Stimulated activated CD8-positive, alpha-beta memory T cell treated with anti-CD3 and anti-CD28 coated beads, Interleukin-12 subunit alpha, Interleukin-12 subunit beta, amount 100 ng/mL, for 24 hours (primary cell): ENCODE data around the gene GOLGA8T.
"Not testable (repeated sequence)": the region's sequence is repeated elsewhere in the genome, so short reads cannot be mapped to it uniquely, and the experiment has no call there.

ENCODE experiments used
- DNase-seq: peaks from one replicate; pipeline ENCODE4 v3.0.0-alpha.2; 2020; ENCODE audit errors: extremely low read depth

GOLGA8T gene, protein sequence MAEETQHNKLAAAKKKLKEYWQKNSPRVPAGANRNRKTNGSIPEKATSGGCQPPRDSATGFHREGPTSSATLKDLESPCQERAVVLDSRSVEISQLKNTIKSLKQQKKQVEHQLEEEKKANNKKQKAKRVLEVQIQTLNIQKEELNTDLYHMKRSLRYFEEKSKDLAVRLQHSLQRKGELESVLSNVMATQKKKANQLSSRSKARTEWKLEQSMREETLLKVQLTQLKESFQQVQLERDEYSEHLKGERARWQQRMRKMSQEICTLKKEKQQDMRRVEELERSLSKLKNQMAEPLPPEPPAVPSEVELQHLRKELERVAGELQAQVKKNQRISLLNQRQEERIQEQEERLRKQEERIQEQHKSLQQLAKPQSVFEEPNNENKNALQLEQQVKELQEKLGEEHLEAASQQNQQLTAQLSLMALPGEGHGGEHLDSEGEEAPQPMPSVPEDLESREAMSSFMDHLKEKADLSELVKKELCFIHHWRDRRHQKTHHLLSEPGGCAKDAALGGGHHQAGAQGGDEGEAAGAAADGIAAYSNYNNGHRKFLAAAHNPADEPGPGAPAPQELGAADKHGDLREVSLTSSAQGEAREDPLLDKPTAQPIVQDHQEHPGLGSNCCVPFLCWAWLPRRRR

DNA sequence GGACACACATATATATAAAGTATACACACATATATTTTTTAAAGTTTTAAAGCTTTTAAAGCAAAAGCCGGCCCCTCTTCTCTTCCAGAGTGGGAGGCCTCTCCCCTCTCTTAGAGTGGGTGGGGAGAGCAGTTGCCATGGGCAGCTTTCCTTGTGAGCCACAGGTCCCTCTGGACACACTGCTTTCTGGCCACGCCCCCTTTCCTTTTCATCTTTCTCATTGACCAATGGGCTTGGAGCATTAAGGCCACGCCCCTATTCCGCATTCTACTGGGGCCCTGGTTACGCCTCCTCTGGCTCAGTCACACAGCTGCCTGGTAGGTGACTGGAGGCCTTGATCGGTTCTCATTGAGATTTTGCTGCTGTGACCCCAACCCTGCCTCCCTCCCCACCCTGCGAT lies at the start of gene GOLGA8T:
TSS of gene GOLGA8T (plus strand) at position 301 of the 400 bp plus-strand sequence. CDS start at position 399, 98 bp downstream.
- DNase-seq, result not testable (repeated sequence)

DNA sequence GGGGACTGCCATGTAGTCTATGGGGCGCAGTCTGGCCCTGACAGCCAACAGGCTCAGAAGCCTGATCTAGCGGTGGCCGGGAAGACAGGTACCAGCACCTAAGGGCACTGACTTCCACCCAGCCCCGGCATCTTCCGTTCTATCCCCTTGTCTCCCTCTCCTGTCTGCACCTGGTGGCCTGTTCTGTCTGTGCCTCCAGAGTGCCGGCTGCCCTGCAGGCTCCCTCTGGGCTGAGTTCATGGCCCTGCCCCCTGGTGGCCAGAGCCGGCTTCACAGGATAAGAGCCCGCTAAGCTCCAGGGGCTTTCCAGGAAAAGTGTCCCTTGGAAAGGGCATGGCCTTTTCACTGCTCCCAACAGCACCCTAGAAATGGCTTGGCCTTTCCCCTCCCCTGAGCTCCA lies 37.0 kb upstream of the GOLGA8T start:
- not testable (repeated sequence) for DNase-seq

DNA sequence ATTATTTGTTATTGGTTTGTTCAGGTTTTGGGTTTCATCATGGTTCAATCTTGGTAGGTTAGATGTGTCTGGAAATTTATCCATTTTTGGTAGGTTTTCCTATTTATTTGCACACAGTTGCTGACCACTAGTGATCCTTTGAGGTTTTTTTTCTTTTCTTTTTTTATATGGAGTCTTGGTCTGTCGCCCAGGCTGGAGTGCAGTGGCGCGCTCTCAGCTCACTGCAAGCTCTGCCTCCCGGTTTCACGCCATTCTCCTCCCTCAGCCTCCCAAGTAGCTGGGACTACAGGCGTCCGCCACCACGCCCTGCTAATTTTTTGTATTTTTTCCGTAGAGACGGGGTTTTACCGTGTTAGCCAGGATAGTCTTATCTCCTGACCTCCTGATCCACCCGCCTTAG lies 32.0 kb upstream of the GOLGA8T start:
- DNase-seq, result not testable (repeated sequence)

DNA sequence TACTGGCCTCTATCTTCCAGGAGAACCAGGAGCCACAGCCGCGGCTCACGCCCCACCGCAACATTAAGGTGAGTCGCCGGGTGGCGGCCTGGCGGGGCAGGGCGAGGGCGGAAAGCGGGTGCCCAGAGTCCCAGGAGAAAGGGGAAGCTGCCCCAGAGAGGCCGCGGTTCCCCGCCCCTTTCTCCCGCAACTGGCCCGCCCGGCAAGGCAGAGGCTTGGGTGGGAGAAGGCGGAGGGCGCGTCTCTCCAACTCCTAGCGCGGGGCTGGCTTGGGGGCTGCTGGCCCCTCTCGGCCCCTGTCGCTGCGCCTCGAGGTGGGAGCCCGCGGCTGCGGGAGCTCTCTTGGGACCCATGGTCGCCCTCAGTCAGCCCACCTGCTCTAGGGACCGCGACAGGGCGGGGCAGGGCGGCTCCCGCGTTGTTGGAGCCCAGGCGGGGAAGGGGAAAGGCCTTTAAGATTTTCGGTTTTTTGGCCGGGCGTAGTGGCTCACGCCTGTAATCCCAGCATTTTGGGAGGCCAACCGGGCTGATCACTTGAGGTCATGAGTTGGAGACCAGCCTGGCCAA lies 30.8 kb upstream of the GOLGA8T start:
- not testable (repeated sequence) for DNase-seq

DNA sequence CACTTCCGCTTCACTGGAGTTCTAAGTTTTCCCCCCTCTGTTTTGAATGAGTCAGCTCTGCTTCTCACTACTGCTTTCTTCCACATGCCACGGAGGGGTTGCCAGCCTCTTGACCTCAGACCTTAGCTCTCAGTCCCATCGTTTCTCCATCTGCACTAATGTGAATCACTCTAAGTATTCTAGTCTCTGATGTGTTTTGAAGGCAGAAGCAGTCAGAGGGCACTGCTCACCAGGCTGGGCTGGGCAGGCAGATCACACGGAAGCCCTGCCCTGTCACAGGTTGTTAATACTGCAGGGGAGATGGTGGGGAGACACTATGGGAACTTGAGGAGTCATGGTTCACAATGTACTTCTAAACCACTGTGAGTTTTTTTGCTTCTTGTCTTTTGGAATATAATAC lies 24.3 kb upstream of the GOLGA8T start:
- DNase-seq, result not testable (repeated sequence)

DNA sequence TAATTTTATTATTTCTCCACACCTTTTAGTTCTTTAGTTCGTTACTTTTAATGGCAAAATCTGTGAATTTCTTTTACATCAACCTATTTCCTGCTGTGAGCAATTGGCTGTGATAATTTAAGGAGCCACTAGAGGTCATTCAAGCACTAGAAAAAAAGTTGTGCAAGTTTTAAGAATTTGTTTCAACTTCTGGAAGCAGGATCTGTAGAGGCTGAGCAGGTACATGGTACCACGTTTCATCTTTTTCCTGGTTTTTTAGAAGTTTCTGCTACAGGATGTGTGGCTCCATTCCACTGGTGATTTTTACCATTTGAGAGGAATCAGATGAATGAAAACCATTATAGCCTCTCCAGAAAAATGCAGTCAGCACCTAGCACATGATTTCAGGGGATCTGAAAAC lies 4.8 kb upstream of the GOLGA8T start:
- not testable (repeated sequence) for DNase-seq

DNA sequence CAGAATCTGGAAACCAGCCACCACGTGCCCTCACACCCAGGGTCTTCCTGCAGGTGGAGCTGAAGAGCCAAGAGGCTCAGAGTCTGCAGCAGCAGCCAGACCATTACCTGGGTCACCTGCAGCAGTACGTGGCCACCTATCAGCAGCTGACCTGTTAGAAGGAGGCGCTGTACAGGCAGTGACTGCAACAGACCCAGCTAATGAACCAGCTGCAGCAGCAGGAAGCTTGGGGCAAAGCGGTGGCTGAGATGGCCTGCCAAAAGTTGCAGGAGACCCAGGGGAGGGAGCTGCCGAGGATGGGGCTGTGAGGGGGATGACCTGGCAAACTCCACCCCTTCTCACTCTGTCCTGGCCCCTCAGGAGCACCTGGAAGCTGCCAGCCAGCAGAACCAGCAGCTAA lies 8.4 kb downstream of the GOLGA8T start:
- DNase-seq, result not testable (repeated sequence)

DNA sequence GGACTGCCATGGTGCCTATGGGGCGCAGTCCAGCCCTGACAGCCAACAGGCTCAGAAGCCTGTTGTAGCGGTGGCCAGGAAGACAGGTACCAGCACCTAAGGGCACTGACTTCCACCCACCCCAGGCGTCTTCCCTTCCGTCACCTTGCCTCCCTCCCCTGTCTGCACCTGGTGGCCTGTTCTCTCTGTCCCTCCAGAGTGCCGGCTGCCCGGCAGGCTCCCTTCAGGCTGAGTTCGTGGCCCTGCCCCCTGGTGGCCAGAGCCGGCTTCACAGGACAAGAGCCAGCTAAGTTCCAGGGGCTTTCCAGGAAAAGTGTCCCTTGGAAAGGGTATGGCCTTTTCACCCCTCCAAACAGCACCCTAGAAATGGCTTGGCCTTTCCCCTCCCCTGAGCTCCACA lies 15.0 kb downstream of the GOLGA8T start:
- DNase-seq, result not testable (repeated sequence)

DNA sequence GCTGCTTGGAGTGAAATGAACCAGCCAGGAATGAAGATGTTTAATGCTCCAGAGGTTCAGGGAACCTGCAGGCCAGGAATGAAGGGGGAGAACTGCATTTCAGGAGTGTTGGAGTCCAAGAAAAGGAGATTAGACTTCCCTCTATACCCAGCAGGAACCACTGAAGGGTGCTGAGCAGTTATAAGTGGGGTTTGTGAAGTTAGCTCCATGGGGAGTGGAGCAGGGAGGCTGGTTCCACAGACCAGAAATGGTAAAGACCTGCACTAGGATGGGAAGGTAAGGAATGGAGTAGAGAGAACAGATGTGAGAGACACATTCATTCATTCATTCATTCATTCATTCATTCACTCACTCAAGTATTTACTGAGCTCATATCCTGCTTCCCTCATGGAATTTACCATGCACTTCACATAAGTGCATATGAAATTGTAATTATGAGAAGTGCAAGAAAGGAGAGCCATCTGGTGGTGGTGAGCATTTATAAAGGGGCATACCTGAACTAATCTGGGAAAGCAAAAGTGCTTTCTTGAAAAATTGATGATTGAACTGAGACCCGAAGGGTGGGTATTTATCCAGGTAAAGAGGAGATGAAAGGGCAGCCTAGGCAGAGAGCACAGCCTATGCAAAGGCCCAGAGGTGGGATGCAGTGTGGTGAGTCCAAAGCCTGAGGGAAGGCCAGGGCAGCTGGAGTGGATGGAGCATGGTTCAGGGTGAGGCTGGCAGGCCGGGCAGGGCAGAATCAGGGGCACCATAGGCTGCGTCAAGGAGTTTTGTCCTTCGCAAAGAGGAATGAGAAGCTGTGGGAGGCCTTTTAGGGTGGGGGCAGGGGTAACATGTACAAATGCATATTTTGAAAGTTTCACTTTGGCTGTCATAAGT lies 27.9 kb downstream of the GOLGA8T start:
- DNase-seq, result not testable (repeated sequence)

DNA sequence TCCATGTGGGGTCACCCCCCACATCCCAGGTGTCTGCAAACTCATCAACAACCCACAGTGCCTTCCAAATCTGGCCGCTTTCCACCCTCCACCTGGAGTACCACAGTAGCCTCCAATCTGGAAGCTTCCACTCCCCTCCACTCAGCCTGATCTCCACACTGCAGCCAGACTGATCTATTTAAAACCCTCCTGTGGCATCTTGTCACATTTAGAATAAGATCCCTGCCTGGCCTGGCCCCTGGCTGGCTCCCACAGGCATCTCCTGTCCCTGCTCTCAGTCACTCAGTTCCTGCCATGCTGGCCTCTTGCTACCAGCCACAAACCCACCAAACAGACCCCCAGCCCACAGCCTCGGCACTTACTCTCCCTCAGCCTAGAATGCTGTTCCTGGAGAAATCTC lies 28.9 kb downstream of the GOLGA8T start:
- not testable (repeated sequence) for DNase-seq

DNA sequence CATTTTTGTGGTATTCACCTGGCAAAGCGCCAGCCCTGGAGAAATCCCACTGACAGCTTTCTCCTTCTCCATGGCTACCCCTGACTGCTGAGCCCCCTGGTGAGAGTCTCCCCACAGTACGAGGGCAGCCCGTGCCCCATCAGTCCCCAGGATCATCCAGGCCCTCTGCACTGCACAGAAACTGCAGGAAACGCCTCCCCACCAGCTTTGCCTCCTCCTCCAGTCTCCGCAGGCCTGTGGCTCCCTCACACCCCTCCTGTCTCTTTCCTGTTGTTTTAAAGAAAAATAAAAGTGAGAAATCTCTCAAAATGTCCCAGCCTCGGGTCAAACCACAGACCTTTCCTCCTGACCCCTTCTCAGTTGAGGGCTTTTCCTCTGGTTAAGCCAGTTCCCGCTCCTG lies 29.4 kb downstream of the GOLGA8T start:
- DNase-seq, result not testable (repeated sequence)

DNA sequence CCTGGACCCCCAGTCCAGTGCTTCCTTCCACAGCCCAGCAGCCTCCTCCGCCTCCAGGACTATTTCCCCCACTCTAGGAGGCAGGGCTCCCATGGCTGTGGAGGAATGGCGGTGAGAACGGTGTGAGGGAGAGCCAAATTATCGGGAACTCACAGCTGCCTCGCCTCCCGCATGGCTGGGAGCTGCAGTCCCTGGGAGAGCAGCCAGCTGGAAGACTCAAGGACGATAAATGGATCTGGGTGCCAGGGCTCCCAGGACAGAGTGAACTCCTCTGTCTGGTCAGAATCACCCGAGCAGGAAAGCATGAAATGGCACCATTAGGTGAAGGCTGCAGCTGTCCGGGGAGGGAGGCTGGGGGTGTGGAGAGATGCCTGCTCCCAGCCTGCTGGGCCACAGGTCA lies 32.6 kb downstream of the GOLGA8T start:
- not testable (repeated sequence) for DNase-seq

DNA sequence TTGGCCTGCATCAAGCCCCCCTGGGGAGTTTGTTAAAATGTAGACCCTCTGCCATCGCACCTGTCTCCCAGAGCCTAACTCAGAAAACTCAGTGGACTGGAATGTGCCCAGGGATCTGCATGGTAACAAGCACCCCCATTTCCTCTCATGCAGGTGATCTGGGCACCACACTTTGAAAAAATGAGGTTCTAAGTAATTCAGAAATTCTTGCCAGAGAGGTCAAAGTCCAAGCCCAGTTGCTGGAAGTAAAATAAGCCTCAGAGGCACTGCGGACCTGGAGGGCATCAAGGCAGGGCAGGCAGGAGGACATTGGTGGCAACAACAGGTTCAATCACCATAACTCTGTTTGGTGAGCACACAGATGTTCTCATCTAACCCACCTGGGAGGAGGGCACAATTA lies 33.0 kb downstream of the GOLGA8T start:
- not testable (repeated sequence) for DNase-seq

DNA sequence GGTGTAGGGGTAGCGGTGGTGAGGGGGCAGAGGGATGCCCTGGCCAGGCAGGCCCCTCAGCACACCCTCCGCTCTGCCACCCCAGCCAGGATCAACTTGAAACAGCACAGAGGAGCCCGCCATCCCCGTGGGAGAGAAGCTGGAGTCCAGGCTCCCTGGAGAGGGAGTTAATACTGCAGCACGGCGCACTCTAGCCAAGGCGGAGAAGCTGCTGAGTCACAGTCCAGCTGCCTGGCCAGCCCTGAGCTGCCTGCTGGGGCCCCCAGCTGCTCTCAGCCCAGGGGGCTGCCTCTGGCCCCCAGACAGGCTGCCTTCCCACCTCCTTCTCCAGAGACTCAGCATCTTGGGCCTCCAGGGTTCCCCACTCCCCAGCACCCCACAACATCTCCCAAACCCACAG lies 36.6 kb downstream of the GOLGA8T start:
- DNase-seq, result not testable (repeated sequence)

DNA sequence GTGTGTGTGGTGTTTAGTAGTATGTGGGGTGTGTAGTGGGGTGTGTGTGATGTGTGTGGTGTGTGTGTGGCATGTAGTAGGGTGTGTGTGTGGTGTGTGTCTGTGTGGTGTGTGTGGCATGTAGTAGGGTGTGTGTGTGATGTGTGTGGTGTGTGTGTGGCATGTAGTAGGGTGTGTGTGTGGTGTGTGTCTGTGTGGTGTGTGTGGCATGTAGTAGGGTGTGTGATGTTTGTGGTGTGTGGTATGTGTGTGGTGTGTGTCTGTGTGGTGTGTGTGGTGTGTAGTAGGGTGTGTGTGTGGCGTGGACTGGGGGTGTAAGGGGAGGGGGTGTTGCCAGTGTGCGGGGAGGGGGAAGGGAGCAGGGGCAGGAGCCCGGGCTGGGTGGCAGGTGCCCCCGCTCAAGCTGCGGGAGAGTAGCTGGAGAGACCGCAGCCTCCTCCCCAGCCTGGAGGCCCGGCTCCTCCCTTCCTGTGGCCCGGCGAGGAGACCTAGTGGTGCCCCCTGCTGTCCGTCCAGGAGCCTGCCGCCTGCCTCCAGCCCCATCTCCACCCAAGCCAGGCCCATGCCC lies 38.3 kb downstream of the GOLGA8T start:
- DNase-seq, result not testable (repeated sequence)

DNA sequence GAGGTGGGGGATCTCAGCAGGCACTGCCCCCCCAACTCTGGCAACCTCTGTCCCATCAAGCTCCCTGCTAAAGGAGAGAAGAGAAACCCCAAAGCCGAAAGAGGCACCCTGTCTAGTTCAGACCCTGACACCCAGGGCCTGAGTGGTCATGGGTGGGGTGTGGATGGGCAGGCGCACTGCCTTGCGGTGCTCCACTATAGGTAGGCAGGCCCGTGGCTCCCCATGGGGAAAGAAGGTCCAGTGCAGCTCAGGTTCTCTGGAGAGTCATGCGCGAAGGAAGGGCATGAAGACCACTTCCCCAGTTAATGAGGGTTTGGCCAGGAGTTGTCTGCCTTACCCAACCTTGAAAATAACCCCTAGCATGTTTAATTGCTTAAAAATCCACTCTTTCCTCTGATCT lies 40.4 kb downstream of the GOLGA8T start:
- DNase-seq, result not testable (repeated sequence)

DNA sequence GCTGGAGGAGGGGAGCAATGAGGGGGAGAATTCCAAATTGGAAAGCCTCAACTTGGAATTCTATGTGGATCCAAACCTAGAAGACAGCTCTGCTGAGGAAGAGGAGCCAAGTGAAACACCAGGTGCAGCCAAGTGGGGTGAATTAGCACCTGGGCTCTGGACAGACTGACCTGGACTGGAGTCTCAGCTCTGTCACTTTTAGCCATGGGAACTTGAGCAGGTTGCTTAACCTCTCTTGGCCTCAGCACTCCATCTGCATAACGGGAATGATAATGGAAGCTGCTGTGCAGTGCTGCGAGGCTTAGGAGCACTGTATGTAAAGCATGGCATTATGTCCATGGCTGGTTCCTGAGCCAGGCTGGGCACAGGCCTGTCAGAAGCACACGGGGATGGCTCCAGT lies 41.8 kb downstream of the GOLGA8T start:
- DNase-seq, result not testable (repeated sequence)

DNA sequence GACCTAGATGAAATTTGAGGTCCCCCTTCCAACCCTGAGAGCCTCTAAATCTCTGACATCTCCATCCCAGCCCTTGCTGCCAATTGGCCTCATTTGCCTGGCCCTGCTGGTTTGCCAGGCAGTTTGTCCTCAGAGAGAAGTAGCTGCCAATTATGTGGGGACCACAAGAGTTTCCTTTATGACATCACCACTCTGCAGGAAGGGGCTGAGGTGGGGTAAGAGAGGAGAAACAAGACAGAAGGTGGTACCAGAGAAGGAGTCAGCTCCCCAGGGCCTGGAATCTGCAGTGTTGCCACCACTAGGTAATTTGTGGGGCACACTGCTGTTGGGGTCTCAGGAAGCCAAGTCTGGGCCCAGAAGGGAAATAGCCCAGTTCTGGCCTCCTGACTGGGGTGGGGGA lies 45.0 kb downstream of the GOLGA8T start:
- not testable (repeated sequence) for DNase-seq

DNA sequence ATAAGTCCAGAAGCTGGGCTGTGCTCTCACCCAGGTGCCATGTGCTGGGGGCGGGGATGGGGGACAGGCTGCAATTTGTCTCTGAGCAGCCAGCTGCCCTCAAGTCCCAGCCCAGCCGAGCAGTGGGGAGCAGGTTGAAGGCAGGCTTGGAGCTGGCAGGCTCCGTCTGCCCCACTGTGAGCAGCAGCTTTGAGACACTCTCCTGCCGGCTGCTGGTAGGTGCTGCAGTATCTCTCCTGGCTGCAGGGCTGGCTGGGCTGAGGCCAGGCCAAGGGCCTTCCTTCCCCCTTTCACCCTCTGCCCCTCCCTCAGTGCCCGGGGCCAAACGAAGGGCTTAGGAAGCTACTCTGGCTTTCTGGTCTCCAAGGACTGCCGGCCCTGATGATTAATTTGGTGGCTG lies 50.6 kb downstream of the GOLGA8T start:
- not testable (repeated sequence) for DNase-seq

DNA sequence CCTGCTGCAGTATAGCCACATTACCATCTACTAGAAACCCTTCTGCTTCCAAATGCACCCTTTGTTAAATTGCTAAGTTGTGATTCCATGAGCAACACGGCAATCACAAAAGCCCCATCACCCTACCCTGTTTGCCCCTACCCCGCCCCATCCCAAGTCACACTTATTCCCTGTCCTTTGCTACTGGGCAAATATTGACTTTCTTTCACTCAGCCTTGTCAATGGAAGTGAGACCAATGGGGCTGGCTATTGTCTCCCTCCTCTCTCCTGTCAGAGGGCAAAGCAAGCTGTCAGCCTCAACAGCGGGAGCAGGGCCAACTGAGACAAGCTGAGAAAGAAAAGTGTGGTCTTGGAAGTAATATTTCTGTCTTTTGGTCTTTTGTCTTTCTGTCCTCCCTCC lies 52.6 kb downstream of the GOLGA8T start:
- not testable (repeated sequence) for DNase-seq

DNA sequence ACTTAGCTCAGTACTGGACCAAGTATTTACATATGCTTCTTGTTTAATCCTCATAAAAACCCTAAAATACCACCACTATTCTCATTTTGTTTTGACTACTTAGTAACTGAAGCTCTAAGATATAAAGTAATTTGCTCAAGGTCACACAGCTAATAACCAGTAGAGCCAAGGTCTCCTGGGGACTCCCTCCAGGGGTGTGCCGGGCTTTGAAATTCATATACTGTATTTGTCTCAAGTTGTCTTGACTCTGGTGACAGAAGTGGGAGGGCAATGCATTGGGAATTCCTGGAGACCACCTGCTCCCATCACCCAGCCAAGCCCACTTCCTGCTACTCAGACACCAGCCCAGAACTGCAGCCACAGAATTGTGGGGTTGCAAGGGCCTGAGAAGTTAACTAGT lies 54.9 kb downstream of the GOLGA8T start:
- not testable (repeated sequence) for DNase-seq
